Measurements from ENCODE around the gene CDH1.

DNA sequence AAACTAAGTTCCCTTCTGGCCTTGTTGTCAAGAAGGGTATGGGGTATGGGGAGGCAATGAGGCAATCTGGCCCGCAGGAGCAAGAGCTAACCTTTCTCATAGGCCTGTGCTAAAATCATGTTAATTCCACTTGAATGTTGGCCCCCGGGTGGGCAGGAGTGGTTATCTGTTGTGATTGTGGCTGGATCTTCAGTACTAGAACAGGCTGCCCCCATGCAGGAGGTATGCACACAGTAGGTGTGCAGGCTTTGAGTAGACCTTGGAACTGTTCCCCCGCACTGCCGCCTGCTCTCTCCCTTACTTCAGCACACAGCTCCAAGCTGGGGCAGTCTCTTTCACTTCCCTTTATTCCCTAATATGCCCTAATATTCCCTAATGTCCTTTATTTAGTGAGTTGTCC is 53.9 kb downstream of the CDH1 start:
- TF ChIP-seq TAF1 (IDR thresholded peaks at IDR 0.05; ENCODE audit: low read depth, low read length) (no peak), POLR2A (IDR thresholded peaks at IDR 0.05; ENCODE audit: low read depth, low read length) (no peak)

All from GM12891 (cell line).